AG04449 (cell line): ENCODE results near the gene RXFP3.
"Not testable (repeated sequence)": the region's sequence is repeated elsewhere in the genome, so short reads cannot be mapped to it uniquely, and the experiment has no call there.

Source experiments
- CTCF ChIA-PET: fragments of 350-600 bp; formaldehyde crosslinking; extraction: SDS; loops from one replicate; lab custom pipeline; 2021; ENCODE audit warnings: antibody characterized with exemption; lab: Yijun Ruan, JAX
- POLR2A ChIA-PET: fragments of 400-600, 350-600 bp; formaldehyde crosslinking; extraction: SDS; loops from one replicate; lab custom pipeline; 2020; ENCODE audit warnings: antibody characterized with exemption, inconsistent platforms; lab: Yijun Ruan, JAX
- DNase-seq: peaks from one replicate; pipeline ENCODE4 v3.0.0-alpha.2; 2010; ENCODE audit warnings: low read depth, low spot score
- H3K4me3 ChIP-seq: 2 replicates; pipeline ENCODE4 v1.5.1; 2011; ENCODE audit warnings: low read depth, mild to moderate bottlenecking, control low read depth, low read length
- TF ChIP-seq, protein P1 (sequence below): IDR thresholded peaks from one replicate; pipeline ENCODE4 v1.5.1; 2011; ENCODE audit warnings: mild to moderate bottlenecking, moderate library complexity, low read length, control low read depth, inconsistent platforms; ENCODE audit not compliant: insufficient read depth; ENCODE audit errors: missing control alignments

The RXFP3 gene

DNA sequence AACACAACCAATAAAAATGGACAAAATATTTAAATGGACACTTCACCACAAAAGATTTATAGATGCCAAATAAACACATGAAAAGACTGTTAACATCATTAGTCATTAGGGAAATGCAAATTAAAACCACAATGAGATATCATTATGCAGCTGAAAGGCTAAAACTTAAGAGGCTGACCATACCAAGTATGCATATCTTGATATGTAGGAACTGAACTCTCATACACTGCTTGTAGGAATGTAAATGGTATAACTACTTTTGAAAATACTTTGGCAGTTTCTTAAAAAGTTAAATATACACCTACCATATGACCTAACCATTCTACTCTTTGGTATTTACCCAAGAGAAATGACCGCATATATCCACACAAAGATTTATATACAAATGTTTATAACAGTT lies 30.8 kb upstream of the RXFP3 start:
- no peak for DNase-seq
- TF ChIP-seq, protein P1, sequence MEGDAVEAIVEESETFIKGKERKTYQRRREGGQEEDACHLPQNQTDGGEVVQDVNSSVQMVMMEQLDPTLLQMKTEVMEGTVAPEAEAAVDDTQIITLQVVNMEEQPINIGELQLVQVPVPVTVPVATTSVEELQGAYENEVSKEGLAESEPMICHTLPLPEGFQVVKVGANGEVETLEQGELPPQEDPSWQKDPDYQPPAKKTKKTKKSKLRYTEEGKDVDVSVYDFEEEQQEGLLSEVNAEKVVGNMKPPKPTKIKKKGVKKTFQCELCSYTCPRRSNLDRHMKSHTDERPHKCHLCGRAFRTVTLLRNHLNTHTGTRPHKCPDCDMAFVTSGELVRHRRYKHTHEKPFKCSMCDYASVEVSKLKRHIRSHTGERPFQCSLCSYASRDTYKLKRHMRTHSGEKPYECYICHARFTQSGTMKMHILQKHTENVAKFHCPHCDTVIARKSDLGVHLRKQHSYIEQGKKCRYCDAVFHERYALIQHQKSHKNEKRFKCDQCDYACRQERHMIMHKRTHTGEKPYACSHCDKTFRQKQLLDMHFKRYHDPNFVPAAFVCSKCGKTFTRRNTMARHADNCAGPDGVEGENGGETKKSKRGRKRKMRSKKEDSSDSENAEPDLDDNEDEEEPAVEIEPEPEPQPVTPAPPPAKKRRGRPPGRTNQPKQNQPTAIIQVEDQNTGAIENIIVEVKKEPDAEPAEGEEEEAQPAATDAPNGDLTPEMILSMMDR, result no peak
- H3K4me3 ChIP-seq, result no peak overlapping the region
- CTCF ChIA-PET, result interaction anchor here (1.0 to 1.2 kb wide), 2 partner anchors 13 to 1363 kb away, joined by 3 to 4 read pairs; partner anchors contain the start of gene ADAMTS12
- POLR2A ChIA-PET, result no interaction called here

DNA sequence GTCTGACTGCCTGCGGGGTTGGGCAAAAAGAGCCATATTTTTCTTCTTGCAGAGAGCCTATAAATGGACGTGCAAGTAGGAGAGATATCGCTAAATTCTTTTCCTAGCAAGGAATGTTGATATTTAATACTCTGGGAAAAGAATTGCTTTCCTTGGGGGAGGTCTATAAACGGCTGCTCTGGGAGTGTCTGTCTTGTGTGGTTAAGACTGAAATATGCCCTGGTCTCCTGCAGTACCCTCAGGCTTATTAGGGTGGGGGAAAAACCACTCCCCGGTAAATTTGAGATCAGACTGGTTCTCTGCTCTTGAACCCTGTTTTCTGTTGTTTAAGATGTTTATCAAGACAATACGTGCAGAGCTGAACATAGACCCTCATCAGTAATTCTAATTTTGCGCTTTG lies 29.9 kb upstream of the RXFP3 start:
- DNase-seq, H3K4me3 ChIP-seq, POLR2A ChIA-PET: not testable (repeated sequence)
- CTCF ChIA-PET, result interaction anchor here (1.0 kb wide), 1 partner anchor 1364 kb away, joined by 3 read pairs; no protein-coding TSS in a partner anchor

DNA sequence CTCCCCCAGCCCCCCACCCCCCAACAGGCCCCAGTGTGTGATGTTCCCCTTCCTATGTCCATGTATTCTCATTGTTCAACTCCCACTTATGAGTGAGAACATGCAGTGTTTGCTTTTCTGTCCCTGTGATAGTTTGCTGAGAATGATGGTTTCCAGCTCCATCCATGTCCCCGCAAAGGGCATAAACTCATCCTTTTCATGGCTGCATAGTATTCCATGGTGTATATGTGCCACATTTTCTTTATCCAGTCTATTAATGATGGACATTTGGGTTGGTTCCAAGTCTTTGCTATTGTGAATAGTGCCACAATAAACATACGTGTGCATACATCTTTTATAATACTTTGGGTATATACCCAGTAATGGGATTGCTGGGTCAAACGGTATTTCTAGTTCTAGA lies 21.3 kb upstream of the RXFP3 start:
- POLR2A ChIA-PET, DNase-seq, H3K4me3 ChIP-seq: not testable (repeated sequence)
- CTCF ChIA-PET, result interaction anchor here (0.8 kb wide), 1 partner anchor 11 kb away, joined by 3 read pairs; no protein-coding TSS in a partner anchor

DNA sequence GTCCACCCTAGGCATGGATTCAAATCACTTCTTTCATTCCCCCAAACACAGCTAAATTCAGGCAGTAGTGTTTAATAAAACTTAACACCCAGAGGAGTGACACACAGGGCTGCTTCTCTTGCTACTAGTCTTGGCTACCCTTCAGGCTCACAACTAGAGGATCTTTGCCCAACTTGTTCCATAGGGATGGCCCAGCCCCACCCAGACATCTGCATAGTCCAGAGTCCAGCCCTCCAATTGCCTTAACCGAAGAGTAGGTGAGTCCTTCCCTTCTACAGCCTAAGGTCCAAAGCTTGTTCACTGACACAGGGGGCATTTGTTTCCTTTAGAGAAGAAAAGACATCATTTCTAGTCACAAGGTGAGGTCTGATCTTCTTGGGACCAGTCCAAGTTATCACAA lies 15.2 kb upstream of the RXFP3 start:
- TF ChIP-seq, protein P1, result no peak
- DNase-seq, result no peak
- H3K4me3 ChIP-seq, result no peak overlapping the region
- ChIA-PET POLR2A (interaction anchor here (0.6 kb wide), 1 partner anchor 1466 kb away, joined by 3 read pairs; no protein-coding TSS in a partner anchor), CTCF (interaction anchor here (1.5 to 3.5 kb wide), 2 partner anchors 12 to 13 kb away, joined by 4 to 15 read pairs; no protein-coding TSS in a partner anchor)

DNA sequence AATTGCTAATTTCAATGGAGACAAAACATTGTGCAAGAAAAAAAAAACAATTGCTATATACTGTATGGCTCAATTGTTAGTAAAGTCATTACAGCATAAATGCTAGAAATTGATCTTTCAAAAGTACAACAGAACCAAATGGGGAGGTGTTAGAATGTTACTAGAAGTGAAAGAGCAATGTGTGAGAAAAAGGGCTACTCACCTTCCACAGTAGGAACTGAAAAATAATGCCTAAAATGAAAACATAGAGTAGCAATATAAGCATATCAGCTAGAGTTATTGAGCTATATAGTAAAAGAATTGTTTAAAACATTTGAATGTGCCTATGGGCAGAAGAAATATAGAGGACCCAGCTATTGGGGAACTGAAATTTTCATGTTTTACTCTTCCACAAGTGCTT lies 10.9 kb upstream of the RXFP3 start:
- no peak overlapping the region for H3K4me3 ChIP-seq
- CTCF ChIA-PET, result interaction anchor here (0.6 to 3.2 kb wide), 2 partner anchors 10 kb away, joined by 3 to 16 read pairs; partner anchors contain the start of gene RXFP3
- DNase-seq, result no peak
- TF ChIP-seq, protein P1, result no peak
- POLR2A ChIA-PET, result no interaction called here

DNA sequence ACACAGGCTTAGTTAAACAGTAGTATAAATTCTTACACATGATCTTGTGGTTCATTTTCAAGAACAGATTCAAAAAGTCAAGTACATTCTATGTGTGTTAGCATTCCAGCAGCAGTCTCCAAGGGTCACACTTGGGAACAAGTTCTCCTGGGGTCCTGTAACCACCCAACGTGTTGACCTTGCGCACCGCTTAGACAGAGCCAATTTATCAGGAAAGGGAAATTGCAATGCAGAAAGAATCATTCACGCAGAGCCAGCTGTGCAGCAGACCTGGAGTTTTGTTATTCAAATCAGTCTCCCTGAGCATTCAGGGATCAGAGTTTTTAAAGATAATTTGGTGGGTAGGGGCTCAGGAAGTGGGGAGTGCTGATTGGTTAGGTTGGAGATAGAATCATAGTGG lies 8.5 kb upstream of the RXFP3 start:
- H3K4me3 ChIP-seq, result no peak overlapping the region
- TF ChIP-seq, protein P1, result no peak
- POLR2A ChIA-PET, result interaction anchor here (0.6 kb wide), 1 partner anchor 442 kb away, joined by 3 read pairs; no protein-coding TSS in a partner anchor
- DNase-seq, result no peak
- CTCF ChIA-PET, result no interaction called here

DNA sequence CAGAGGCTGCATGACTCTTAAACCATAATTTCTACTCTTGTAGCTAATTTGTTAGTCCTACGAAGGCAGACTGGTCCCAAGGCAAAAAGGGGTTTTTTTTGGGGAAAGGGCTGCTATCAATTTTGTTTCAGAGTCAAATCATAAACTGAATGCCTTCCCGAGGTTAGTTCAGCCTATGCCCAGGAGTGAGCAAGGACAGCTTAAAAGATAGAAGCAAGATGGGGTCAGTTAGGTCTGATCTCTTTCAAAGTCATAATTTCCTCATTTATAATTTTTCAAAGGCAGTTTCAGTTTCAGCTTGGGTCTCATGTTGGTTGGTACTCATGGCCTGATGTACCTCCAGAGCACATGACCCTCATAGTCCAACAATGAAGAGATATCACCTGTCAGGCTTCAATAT lies 7.9 kb upstream of the RXFP3 start:
- DNase-seq, result no peak
- H3K4me3 ChIP-seq, result no peak overlapping the region
- ChIA-PET CTCF (no interaction called here), POLR2A (no interaction called here)
- TF ChIP-seq, protein P1, result no peak
